ENCODE results near the gene IRF4. TPM values are rescaled to one million over a fixed set of nuclear protein-coding genes. Genes with fewer than 3 reads are reported as not detected.
"Not testable (repeated sequence)": the region's sequence is repeated elsewhere in the genome, so short reads cannot be mapped to it uniquely, and the experiment has no call there.

The IRF4 gene
- total RNA-seq, 1 donor from 2014 or later = 182 TPM

DNA sequence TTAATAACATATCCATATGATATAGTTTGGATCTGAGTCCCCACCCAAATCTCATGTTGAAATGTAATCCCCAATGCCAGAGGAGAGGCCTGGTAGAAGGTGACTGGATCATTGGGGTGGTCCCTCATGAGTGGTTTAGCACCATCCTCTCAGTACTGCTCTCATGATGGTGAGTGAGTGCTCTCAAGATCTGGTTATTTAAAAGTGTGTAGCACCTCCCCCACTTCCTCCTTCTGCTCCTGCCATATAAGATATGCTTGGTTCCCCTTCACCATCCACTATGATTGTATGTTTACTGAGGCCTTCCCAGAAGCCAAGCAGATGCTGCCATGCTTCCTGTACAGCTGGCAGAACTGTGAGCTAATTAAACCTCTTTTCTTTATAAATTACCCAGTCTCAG is 22.9 kb downstream of the IRF4 start:
- intact Hi-C loops (cut with micrococcal nuclease) = no loop called here

DNA sequence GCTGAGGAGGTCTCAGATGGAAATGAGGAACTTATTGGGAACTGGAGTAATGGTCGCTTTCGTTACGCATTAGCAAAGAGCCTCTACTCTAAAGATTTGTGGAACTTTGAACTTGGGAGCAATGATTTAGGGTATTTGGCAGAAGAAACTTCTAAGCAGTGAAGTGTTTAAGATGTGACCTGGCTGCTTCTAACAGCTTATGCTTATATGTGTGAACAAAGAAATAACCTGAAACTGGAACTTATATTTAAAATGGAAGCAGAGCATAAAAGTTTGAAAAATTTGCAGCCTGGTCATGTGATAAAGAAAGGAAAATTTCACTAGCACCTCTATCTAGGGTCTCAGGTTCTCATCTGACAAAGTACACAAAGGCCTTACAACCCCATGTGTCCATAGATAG is 23.5 kb downstream of the IRF4 start:
- intact Hi-C loops (cut with micrococcal nuclease) = no loop called here

DNA sequence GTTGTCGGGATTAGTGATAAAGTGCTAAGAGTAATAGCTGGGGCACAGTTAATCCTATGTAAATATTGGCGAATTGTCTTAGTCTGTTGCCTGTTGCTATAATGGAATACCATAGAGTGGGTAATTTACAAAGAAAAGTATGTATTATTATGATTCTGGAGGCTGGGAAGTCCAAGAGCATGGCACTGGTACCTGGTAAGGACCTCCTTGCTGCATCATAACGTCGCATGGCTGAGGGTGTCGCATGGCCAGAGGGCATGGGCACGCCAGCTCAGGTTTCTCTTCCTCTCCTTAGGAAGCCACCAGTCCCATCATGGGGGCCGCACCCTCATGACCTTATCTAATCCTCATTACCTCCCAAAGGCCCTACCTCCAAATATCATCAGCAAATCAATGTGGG is 29.7 kb downstream of the IRF4 start:
- intact Hi-C loops (cut with micrococcal nuclease) = no loop called here

DNA sequence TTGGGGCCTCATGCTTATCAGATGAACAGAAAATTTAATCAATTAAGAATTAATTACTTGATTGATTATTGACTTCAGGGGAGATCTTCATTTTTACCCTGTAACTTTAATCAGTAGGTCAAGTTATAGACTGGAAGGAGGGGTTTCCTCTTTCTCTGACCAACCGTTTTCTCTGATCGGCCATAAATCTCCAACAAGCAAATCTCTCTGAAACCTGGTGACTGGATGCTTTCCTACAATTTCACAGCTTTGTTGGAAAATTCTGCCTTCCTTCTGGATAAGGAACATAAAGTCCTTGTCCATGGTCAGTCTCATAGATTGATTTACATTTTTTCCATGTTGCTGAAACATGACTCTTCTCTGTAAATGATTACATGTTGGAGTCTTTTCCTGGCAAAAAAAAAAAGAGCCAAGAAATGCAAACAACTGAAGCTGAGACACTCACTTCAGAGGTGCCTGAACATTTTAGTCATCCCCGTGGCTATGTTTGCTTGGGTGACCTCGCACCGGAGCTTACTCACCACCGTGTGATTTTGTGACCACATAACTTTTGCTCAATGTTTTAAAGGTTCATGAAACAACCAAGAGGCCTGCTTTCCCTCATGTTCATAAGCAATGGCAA is 31.0 kb downstream of the IRF4 start:
- intact Hi-C loops (cut with micrococcal nuclease) = no loop called here

DNA sequence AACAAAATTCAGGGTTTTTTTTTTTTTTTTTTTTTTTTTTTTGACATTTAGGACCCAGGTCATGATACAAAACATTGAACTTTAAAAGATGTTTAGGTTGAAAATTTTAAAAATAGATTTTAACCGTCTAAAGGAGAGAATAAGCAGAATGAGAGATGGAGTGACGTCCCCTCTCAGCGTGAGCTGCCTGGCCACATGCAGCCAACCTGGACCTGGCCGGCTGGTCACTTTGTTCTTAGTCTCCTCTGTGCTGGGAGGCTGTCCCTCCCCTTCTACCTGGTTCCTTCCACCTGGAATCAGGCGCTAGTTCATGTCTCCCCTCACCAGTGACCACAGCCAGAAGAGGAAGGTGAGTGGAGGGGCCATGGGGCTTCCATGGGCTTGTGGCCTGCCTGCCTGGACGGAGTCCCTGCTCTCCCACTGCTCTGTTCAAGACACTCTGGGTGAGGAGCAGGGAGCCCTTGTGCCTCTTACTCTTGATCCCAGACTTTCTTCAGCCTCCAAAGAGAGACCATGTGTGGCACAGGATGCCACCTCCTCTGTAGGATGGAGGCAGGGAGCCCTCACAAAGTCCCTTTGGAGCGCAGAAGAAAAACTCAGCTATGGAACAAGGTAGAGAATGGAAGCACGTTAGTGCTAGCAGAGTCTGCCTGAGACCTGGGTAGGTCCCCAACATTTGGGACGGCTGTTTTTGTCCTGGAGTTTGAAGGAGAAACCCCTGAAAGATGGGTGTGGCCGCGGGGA is 31.7 kb downstream of the IRF4 start:
- intact Hi-C loops (cut with micrococcal nuclease) = no loop called here

DNA sequence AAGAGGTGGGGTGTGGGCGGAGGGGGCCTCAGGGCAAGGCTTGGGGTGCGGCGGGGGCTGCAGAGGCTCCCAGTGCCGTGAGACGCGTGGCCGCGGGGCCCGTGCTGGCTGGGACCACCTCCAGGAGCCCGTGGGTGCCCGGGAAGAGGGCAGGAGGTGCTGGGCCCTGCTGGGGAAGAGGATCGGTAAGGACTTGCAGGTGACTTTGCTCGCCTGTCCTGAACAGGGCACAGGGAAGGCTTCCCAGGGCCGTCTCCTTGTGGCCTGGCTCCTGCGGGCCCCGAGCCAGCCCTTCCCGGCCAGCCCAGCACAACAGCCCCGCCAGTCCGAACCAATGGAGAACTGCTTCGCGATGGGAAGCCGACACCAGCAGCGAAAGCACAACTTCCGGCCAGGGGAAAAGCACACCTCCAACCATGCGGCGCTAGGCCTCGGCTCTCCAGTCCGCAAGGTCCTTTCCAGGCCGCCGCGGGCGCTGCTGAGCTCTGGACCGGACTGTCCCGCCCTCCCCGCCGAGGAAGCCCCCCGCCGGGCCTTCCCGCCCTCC is 32.3 kb downstream of the IRF4 start:
- intact Hi-C loops (cut with micrococcal nuclease) = no loop called here

DNA sequence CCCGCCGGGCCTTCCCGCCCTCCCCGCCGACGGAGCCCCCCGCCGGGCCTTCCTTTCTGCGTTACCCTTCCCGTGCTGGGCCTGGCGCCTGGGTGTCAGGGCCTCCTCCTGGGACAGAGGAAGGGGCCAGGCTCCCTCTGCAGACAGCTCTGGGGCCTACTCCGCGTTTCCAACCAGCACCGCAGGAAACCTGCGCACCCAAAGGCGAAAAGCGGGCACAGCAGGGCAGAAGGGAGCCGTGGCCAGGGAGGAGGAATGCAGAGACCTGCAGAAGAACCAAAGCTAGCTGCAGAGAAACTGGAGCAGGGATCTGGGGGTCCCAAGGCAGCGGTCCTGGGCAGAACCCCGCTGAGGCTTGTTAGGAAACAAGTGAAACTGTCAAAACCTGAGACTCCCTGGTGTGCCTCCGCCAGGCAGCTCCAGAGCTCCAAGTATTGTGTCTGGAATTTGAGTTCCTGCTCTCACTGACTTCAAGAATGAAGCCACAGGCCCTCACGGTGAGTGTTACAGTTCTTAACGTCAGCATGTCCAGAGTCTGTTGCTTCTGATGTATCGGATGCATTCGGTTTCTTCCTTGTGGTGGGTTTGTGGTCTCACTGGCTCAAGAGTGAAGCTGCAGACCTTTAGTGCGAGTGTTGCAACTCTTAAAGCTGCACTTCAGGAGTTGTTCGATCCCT is 33.3 kb downstream of the IRF4 start:
- intact Hi-C loops (cut with micrococcal nuclease) = no loop called here

DNA sequence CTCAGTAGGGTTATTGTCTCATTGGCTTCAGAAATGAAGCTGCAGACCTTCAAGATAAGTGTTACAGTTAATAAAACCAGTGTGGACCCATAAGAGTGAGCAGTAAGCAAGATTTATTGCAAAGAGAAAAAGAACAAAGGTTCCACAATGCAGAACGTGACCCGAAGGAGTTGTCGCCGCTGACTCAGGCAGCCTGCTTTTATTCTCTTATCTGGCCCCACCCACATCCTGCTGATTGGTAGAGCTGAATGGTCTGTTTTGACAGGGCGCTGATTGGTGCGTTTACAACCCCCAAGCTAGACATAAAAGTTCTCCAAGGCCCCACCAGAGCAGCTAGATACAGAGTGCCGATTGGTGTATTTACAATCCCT is 33.9 kb downstream of the IRF4 start:
- intact Hi-C loops (cut with micrococcal nuclease) = not testable (repeated sequence)

DNA sequence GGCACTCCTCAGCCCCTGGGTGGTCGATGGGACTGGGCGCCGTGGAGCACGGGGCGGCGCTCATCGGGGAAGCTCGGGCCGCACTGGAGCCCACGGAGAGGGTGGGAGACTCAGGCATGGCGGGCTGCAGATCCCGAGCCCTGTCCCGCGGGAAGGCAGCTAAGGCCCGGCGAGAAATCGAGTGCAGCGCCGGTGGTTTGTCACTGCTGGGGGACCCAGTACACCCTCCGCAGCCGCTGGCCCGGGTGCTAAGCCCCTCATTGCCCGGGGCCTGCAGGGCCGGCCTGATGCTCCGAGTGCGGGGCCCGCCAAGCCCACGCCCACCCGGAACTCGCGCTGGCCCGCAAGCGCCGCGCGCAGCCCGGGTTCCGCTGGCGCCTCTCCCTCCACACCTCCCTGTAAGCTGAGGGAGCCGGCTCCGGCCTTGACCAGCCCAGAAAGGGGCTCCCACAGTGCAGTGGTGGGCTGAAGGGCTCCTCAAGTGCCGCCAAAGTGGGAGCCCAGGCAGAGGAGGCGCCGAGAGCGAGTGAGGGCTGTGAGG is 34.7 kb downstream of the IRF4 start:
- intact Hi-C loops (cut with micrococcal nuclease) = not testable (repeated sequence)

DNA sequence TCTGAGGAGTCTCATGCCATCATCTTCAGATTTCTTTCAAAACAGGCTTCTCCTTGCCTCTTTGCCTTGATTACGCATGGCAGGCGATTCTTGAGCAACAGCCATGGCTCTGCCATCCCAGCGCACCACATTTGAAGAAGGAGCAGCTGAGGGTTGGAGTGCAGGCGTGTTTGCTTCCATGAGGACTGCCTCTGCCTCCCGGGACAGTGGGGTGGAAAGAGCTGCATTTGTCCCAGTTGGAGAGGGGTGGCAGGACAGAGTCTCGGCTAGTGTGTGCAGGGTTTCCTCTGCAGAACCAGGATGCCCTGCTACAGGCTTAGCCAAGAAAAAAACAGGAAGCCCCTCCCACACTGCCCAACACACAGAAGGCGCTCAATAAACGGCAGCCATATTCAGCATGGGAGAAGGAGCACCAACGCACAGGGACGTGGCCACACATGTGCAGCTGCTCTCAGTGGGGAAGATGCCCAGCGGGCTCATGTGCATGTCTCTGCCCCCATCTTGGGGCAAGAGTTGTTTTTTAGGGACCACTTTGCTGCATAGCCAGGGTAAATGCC is 36.6 kb downstream of the IRF4 start:
- intact Hi-C loops (cut with micrococcal nuclease) = no loop called here

DNA sequence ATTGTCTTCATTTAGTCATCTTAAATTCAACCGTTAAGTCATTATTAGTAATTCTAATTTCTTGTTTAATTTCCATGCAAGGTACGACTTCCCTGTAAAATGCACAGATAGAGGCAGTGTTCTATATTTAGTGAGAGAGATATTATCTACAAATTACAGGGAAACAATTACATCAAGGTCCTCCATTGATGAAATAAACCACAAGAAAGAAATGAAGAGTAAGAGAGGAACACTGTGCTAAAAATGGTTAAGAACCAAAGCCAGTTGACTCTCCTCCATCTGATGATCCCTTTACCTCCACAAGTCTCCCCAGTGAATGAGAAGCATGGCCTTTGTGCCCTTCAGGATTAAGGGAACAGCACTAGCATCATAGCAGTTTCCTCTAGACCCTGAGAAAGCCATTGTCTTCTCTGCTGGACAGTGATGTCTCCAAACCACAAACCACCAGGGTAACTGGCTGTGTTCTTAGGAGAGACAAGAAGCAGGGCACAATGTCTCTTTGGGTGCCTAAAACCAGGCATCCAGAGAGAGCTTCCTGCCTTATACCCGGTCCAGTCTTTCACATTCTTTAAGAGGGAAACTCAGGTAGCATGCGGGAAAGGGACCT is 38.1 kb downstream of the IRF4 start:
- intact Hi-C loops (cut with micrococcal nuclease) = loop anchor here (5.0 kb wide), 4 partner anchors 37 to 118 kb away; partner anchors contain the start of gene IRF4

DNA sequence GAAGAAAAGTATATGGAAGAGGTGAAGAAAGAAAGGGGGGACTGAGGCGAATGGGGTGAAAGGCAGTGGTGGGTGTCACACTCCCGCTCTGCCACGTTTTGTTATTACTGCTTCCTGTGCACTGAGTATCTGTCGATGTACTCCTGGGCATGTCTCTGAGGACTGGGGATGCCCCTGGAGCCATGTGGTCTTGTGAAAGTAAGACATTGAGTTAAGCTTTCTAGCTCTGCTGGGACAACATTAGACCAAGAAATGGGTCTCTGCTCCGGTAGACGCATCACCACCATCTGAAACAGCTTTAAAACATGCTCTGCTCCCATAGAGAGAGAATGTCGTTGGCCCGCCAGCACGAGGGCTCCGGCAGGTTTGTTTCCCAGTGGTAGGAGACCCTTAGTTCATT is 40.0 kb downstream of the IRF4 start:
- intact Hi-C loops (cut with micrococcal nuclease) = loop anchor here (5.0 kb wide), 4 partner anchors 39 to 116 kb away; partner anchors contain the start of gene IRF4

DNA sequence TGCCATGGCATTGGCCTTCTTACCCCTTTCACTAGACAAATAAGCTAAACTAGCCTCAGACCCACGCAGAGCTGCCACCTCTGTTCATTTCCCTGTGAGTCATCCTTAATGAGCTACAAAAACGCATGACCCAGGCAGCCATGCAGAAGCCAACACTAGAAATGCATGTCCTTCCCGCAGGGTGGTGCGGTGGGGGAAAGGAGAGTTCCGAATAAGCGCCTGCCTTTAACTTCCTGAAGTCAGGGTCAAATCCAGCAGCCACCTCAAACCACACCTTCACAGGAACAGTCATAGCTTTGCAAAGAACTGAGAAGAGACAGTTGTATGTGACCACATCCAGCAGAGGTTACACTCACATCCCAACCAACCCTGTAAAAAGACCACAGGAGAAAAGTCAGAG is 40.4 kb downstream of the IRF4 start:
- intact Hi-C loops (cut with micrococcal nuclease) = loop anchor here (1.0 to 5.0 kb wide), 5 partner anchors 13 to 115 kb away; partner anchors contain the start of gene IRF4

DNA sequence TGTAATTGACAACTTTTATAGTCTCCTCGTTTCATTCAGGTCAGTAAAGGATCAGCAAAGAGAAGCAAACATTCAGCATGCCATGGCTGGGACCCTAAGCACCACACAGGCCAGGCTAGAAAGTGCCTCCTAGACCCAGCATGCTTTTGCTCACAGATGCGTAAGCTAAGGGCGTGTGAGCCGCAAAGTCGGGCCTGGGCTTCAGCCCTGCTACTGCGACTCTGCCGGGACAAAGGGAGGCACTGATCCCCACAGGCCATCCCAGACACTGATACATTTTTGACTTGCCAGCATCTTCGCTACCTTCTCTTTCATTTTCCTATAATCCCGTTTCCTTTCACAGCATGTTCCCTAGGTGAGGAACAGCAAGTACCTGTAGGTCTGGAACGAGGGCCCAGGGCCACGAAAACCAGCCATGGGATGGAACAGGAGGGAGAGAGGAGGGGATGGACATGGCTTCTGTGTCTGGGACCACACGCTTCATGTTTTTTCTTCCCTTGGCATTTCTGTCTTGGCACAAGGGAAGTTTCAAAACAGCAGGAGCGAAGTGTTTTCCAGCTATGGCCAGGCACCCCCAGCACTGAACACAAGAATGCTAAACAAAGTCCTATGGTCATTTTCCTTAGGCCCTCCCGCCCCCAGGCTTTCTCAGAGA is 42.6 kb downstream of the IRF4 start:
- intact Hi-C loops (cut with micrococcal nuclease) = loop anchor here (5.0 kb wide), 4 partner anchors 38 to 113 kb away; partner anchors contain the start of gene IRF4

DNA sequence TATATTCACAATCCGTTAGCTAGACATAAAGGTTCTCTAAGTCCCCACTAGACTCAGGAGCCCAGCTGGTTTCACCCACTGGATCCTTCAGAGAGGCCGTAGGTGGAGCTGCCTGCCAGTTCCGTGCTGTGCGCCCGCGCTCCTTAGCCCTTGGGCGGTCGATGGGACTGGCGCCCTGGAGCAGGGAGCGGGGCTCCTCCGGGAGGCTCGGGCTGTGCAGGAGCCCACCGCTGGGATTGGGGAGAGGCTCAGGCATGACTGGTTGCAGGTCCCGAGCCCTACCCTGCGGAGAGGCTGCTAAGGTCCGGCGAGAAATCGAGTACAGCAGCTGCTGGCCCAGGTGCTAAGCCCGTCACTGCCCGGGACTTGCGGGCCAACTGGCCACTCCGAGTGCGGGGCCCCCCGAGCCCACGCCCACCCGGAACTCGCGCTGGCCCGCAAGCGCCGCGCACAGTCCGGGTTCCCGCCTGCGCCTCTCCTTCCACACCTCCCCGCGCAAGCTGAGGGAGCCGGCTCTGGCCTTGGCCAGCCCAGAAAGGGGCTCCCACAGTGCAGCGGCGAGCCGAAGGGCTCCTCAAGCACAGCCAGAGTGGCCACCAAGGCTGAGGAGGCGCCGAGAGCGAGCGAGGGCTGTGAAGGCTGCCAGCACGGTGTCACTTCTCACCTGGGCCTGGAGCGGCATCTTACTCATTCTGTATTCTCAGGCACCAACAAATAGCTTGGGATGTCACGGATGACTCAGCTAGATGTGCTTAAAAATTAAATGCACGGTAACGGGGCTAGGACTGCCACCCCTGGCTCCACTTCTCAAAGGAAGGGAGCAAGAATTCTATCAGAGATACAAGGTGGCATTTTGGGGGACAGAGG is 44.1 kb downstream of the IRF4 start:
- intact Hi-C loops (cut with micrococcal nuclease) = no loop called here

DNA sequence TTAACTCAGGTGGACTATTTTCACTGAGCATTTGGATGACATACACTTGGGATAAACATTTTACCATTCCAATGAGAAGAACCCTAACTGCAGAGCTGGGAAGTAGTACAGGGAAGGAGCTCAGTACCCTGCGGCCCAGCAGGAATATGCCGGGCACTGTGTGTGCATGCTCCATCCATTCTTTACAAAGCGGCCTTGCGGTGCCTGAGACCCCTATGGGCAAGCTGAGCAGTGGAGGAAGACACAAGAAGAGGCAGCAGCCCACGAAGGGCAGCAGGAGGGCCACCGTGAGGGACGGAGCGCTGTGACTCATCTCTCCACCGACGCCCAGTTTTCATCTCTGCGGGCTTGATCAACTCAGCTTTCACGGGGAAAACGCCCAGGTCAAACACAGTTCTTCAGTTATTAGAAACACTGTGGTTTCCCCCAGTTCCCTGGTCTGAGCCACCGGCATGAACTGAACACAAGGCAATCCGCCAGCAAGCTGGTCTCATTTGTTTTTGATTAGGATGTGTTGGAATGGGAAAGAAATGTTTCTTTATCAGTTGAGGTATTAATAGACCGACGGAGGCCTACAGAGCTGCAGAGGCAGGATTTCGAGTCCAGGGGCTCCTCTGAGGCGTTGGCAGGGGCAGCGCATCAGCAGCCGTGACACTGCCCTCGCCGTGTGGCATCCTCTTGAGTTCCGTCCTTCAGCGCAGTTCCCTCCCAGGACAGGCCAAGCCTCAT is 44.9 kb downstream of the IRF4 start:
- intact Hi-C loops (cut with micrococcal nuclease) = no loop called here

DNA sequence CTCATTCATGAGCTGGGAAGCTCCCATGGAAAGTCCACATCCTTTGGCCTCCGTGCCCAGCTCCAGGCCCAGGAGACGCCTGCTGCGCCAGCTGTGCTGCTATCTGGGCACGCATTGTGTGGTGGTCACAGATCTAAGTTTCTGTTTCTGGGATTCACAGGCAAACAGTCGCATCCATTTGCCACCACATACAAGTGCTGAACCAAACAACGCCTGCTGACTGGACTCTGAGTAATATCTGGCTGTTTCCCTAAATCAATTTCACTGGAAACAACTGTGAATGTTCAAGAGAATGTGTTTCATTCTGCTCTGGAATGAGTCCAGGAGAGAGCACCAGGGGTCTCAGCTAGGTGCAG is 45.5 kb downstream of the IRF4 start:
- intact Hi-C loops (cut with micrococcal nuclease) = no loop called here

DNA sequence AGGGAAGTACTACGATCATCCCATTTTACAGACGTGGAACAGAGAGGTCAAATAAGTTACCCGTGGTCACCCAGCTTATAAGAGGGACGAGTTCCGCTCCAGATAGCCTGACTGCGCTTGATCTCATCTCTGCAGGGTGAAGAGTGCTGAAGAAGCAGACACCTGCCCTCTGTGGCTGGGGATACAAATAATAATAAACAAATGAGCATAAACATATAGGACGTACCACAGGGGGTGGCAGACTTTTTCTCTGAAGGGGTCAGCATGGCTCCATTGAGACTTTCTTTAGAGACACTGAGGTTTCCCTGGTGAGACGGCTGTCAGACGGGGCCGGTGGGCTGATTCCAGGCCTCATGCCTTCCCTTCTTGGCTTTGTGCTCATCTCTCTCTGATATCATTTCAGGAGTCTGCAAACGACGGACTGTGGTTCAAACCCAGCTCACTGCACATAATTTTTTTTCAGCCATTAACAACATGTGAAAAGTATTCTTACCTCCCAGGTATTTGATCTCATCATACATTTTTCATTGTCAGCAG is 47.1 kb downstream of the IRF4 start:
- intact Hi-C loops (cut with micrococcal nuclease) = no loop called here
